ENCODE data around the gene SIX6.

SIX6 gene

DNA sequence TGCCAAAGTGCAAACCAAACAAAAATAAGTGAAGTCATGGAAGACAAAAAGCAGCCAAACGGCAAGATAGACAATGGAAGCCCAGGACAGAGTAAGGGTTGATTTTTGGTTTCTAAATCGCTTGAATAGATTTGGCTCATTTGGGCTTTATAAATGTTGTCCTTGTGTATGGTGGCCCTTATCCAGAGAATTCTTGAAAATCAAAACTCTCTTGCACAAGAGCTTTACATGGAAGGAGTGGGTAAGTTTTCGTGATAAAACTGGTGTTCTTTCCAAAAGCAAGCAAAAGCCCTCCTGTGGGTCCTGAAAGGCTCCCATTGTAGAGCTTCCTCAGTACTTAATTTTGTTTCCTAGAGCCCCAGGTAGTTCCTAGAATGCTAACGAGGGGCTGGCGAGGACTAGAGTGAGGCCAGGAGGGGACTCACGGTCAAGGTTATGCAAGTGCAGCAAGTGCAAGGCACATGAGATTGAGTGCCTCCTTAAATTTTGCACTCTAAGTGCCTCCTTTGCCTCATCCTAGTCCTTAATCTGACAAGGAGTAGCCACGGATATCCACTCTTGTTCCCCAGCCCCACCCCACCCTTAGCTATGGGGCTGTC is 4.1 kb downstream of the SIX6 start:
- DNase-seq (ENCODE audit: low read depth in 2 of 3, low spot score in 1 of 3): no peak

DNA sequence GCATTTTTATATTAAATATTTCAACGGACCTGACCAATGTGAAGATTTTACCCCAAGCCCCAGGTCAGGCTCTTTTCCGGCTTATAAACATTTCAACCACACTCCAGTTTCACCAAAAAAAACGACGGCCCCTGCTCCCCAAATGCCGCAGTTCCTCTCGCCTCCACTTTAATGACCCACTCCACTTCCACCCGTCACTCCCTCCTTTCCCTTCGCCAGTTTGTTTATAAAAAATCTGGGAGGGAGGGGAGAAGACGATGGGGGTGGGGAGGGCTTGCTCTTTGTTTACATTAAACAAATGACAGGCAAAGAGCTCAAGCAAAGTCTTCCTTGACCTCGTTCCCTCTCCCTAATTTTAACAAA is 5.4 kb downstream of the SIX6 start:
- DNase-seq (ENCODE audit: low read depth in 2 of 3, low spot score in 1 of 3): no peak

DNA sequence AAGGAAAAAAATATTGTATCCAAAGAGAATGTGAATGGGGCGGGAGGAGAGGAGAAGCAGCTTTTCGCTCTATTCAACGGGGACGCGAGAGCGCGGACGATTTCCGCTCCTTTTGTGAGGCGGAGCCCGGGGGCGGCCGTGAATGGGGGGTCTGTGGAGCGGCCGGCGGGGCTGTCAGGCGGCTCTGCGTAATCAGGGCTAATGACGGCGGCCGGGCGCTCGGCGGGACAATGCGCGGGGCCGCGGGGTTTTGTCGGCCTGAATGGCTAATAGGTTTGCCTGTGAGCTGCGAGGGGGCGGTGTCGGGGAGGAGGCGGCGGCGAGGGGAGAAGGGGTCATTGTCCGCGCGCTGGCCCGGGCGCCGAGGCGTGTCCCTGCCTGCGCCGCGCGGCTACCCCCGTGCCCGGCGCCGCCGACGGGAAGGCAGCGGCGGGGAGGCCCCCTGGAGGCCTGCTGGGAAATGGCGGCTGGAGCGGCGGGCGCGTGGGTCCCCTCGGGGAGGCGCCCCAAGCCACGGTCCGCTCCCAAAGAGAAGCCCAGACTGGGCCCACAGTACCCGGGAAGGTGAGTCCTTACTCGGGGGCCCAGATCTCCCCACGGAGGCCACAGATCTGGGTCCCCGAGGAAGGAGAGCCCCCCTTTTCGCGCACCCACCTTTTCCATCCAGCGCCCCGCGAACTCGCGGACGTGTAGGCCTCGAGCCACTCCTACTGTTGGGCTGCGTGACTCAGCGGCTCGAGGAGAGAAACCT is 6.0 kb downstream of the SIX6 start:
- no peak for DNase-seq (ENCODE audit: low read depth in 2 of 3, low spot score in 1 of 3)

DNA sequence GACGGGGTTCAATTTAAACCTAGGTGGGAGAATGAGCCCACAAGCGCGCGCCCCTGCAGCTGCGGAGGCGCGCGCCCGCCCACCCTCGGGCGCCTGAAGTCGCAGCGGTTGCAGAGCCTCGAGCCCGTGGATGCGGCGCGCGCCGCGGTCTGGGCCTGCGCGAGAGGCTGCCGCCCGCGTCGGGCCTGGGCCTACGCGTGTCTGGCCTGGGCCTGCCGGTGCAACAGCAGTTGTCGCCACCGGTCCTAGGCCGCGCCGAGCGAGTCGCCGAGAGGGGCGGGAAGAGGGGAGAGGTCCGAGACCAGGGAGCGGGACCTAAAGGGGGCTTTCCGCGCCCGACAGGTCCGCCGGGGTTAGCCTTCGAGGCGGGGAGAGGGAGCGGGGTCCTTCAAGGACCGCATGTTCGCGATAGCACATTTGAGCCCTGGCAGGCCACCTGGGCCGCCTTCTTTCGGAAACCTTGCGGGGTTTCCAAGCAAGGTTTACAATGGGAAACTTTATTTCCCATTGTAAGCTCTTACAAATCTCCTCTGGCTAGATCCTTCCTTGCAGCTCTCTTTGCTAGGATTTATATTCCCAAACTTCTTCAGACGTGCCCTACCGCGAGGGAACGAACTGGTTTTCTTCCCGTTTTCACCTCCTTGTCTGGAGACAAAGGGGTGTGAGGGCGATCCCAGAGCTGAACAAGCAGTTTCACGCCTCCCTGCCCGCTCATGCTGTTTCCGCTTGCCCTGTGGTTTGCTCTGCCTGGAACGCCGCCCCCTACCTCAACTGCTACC is 6.8 kb downstream of the SIX6 start:
- DNase-seq (ENCODE audit: low read depth in 2 of 3, low spot score in 1 of 3): no peak

DNA sequence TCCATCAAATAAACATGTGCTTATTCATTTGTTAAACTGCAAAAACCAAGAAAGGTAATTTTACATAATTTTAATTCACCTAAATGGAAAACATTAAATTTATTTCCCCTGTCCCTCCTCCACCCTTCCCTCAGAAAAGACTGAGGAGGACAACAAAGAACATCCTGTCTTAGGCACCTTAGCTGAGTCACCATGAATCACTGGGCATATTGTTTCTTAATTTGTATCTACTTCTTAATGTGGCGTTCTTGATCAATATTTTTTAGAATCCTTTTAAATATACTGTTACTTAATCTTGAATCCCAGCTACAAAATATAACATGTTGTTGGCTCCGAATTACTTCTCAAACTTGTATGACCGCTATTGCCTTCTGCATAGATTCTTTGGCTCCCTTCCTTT is 23.5 kb downstream of the SIX6 start:
- no peak for DNase-seq (ENCODE audit: low read depth in 2 of 3, low spot score in 1 of 3)

DNA sequence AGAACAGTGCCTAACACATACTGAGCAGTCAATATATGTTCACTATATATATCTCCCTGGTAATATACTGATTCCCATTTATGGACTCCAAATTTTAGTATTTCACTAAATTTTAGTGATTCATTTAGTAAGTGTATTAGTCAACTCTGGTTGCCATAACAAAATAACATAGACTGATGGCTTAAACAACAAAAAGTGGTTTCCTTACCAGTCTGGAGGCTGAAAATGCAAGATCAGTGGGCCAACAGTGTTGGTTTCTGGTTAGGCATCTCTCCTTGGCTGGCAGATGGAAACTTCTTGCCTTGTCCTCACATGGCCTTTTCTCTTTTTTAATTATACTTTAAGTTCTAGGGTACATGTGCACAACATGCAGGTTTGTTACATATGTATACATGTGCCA is 28.7 kb downstream of the SIX6 start:
- DNase-seq (ENCODE audit: low read depth in 2 of 3, low spot score in 1 of 3): no peak

DNA sequence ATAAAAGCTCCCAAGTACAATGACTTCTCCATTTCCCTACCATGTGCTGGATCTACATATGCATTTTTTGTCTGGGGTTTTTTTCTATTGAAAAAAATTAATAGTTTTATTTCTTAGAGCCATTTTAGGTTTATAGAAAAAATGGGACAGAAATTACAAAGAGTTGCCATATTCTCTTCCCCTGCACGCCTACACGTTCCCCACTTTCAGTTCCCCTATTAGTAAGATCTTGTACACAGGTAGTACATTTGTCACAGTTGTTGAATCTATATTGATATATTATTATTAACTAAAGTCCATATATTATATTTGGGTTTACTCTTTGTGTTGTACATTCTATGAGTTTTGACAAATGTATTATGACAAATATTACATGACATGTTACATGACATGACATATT is 35.7 kb downstream of the SIX6 start:
- DNase-seq (ENCODE audit: low read depth in 2 of 3, low spot score in 1 of 3): no peak

DNA sequence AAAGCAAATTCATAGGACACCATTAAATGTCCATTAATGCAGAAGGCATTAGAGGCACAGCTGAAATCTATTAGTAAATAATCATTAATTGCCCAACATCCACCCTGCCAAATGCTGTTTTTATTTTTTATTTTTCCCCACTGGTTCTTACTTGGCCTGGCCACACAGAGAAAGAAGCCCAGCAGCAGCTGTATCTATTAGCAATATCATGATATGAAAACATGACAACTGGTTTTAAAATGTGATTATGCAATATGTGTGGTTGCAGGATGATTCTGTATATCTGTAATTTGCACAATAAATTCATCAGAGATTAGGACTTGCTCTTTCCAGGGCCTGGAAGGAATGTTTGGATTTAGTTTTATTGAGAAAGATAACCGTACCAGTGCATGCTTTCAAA is 44.9 kb downstream of the SIX6 start:
- no peak for DNase-seq (ENCODE audit: low read depth in 2 of 3, low spot score in 1 of 3)

DNA sequence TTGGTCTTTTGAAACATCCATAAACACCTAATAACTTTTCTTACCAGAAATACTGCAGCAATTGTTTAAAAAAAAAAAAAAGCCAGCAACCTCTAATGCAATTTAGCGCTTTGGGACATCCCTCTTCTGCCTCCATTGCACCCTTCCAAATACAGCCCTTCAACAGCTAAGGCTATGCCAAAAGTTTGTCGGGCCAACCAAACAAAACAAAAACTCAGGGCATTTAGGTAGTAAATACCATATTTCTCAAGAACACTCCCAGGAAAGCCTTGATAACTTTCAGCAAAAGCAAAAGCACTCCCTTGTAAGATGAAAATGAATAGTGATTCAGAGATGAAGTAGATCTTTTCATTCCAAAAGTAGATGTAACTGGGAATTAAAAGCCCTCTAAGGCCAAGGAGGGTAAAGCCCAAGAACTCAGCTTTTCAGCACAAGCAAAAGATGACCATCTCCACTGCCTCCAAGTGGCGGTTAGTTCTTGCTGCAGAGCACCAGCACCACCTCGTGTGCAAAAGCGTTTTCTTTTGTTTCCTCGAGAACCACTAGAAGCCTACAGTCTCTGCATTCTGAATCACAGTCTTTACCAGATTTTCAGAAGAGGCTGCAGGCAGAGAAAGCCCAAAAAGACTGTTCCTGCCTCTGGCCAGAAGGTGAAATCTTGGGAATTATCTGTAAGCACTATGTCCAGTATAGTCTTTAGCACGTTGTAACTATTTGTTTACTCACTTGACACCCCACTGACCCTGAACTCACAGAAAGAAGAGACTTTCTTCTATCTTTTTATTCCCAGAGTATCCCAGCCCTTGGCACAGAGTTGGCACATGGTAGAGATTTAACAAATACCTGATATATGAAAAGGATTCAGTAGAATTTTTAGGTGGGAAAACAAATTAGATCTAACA is 53.1 kb downstream of the SIX6 start:
- peak in 1 of 3 donors; percentile 11 for DNase-seq (ENCODE audit: low read depth in 2 of 3, low spot score in 1 of 3)
